ENCODE results near the gene PLSCR3. TPM values are rescaled to one million over a fixed set of nuclear protein-coding genes. Genes with fewer than 3 reads are reported as not detected.

Gene PLSCR3
- total RNA-seq, 1 experiment from 2014 or later: 14.4 TPM

DNA sequence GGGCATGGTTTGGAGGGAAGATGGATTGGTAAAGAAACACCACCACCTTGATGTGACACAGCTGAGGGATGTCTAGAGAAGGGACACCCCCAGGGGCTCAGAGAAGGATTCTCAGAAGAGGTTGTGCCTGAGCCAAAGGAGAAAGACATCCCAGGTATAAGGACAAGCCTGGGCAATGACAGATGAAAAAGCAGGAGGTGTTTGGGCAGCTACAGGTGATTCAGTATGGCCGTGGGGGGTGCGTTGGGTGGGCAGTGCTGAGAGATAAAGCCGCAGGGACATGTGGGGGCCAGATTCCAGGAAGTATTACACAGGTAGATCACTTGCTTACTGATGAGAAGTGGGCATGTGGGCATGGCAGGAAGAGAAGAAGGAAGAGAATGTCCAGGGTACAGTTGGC, 32.4 kb downstream of the PLSCR3 start:
- in situ Hi-C loops (cut with HindIII; ENCODE audit: low pct_unique_long_range_greater_than_20kb, low sequenced_read_pairs): no loop called here
- DNase-seq (ENCODE audit: low read depth): no peak

GRCh38 chr17:7357381-7357780, 36.9 kb downstream of the PLSCR3 start:
- in situ Hi-C loops (cut with HindIII; ENCODE audit: low pct_unique_long_range_greater_than_20kb, low sequenced_read_pairs): no loop called here

GRCh38 chr17:7356756-7357155, 37.6 kb downstream of the PLSCR3 start:
- DNase-seq (ENCODE audit: low read depth): no peak
- in situ Hi-C loops (cut with HindIII; ENCODE audit: low pct_unique_long_range_greater_than_20kb, low sequenced_read_pairs): no loop called here

More at GRCh38 chr17:7357381-7357780, 36.9 kb downstream of the PLSCR3 start:
- no peak for DNase-seq (ENCODE audit: low read depth)

- in situ Hi-C loops (cut with HindIII; ENCODE audit: low pct_unique_long_range_greater_than_20kb, low sequenced_read_pairs): no loop called here
- peak; percentile 52 for DNase-seq (ENCODE audit: low read depth)
Measured at GRCh38 chr17:7356072-7356549, 38.2 kb downstream of the PLSCR3 start.

GRCh38 chr17:7355573-7355972, 38.8 kb downstream of the PLSCR3 start:
- in situ Hi-C loops (cut with HindIII; ENCODE audit: low pct_unique_long_range_greater_than_20kb, low sequenced_read_pairs): no loop called here
- DNase-seq (ENCODE audit: low read depth): no peak

DNA sequence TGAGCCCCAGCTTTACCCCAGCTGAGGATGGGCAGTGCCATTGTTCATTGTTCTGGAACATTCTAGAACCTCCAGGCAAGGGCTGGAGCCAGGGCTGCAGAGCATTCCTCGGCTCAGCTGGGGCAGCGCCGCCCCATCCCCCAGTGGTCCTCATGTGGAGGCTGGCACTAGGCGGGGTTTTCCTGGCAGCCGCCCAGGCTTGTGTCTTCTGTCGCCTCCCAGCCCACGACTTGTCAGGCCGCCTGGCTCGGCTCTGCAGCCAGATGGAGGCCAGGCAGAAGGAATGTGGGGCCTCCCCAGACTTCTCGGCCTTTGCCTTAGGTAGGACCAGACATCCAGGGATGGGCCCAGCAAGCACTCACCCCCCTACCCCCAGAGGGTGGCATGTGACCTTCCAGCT, 39.3 kb downstream of the PLSCR3 start, which contains the start of gene TMEM95:
TMEM95 (plus strand) TSS at position 104 of the 400 bp plus-strand sequence; CDS start at position 153, 49 bp downstream.
- in situ Hi-C loops (cut with HindIII; ENCODE audit: low pct_unique_long_range_greater_than_20kb, low sequenced_read_pairs): no loop called here
- DNase-seq (ENCODE audit: low read depth): no peak

DNA sequence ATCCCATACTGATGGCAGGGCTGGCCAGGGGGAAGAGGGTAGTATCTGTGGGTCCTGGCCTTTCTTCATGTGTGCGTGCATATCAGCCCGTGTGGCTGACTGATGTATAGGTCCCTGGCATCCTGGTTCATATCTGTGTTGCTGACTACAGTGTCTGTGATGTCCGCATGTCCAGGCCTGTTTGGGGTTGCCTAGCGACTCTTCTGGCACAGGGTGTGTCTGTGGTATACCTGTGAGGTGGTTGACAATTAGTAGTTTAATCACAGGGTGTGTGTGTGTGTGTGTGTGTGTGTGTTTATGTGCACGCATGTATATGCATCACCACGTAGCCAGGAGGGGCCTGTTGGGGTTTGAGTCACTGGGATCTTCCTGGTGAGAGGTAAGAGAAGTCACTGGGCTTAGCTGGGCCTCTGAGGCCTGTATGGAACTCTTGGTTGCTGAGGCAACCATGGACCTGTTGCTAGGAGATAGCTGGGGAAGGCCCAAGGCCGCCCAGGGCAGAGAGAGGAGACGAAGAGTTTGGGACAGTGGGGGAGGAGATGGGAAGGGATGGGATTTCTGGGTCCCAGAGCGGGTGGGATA, 40.0 kb downstream of the PLSCR3 start:
- in situ Hi-C loops (cut with HindIII; ENCODE audit: low pct_unique_long_range_greater_than_20kb, low sequenced_read_pairs): no loop called here
- no peak for DNase-seq (ENCODE audit: low read depth)

GRCh38 chr17:7352910-7353635, 41.3 kb downstream of the PLSCR3 start:
- in situ Hi-C loops (cut with HindIII; ENCODE audit: low pct_unique_long_range_greater_than_20kb, low sequenced_read_pairs): no loop called here
- DNase-seq (ENCODE audit: low read depth): no peak

DNA sequence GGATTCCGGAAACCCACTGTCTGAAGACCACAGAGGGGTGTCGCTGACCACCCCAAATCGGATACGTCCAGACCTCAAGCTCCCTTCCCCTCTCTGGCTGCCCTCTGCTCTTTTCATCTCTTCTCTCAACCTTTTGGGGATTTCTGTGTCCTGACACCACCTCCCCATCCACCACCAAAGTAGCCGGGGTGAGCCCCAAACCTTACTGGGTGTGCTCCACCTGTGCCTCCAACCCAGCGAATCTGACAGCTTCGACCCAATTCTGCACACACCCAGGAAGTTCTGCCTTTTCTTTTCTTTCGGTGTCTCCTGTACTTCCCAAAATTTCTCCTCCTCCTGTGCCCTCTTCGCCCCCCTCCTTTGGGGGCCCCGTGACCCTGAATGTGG, 41.8 kb downstream of the PLSCR3 start:
- no peak for DNase-seq (ENCODE audit: low read depth)

GRCh38 chr17:7351665-7352502, 42.4 kb downstream of the PLSCR3 start, which contains the start of gene KCTD11:
Gene KCTD11, plus strand, starts transcription at chr17:7352162.
- DNase-seq (ENCODE audit: low read depth): peak; percentile 96
- in situ Hi-C loops (cut with HindIII; ENCODE audit: low pct_unique_long_range_greater_than_20kb, low sequenced_read_pairs): no loop called here

More for the DNA sequence above, 41.8 kb downstream of the PLSCR3 start:
- in situ Hi-C loops (cut with HindIII; ENCODE audit: low pct_unique_long_range_greater_than_20kb, low sequenced_read_pairs): no loop called here

- in situ Hi-C loops (cut with HindIII; ENCODE audit: low pct_unique_long_range_greater_than_20kb, low sequenced_read_pairs): no loop called here
- DNase-seq (ENCODE audit: low read depth): no peak
Measured at GRCh38 chr17:7348478-7349242, 45.7 kb downstream of the PLSCR3 start.

GRCh38 chr17:7347630-7348477, 46.5 kb downstream of the PLSCR3 start:
- in situ Hi-C loops (cut with HindIII; ENCODE audit: low pct_unique_long_range_greater_than_20kb, low sequenced_read_pairs): no loop called here
- no peak for DNase-seq (ENCODE audit: low read depth)

- no peak for DNase-seq (ENCODE audit: low read depth)
- in situ Hi-C loops (cut with HindIII; ENCODE audit: low pct_unique_long_range_greater_than_20kb, low sequenced_read_pairs): no loop called here
Measured at GRCh38 chr17:7346761-7347614, 47.3 kb downstream of the PLSCR3 start.

- in situ Hi-C loops (cut with HindIII; ENCODE audit: low pct_unique_long_range_greater_than_20kb, low sequenced_read_pairs): no loop called here
- DNase-seq (ENCODE audit: low read depth): no peak
Measured at GRCh38 chr17:7343250-7343649, 51.1 kb downstream of the PLSCR3 start.

DNA sequence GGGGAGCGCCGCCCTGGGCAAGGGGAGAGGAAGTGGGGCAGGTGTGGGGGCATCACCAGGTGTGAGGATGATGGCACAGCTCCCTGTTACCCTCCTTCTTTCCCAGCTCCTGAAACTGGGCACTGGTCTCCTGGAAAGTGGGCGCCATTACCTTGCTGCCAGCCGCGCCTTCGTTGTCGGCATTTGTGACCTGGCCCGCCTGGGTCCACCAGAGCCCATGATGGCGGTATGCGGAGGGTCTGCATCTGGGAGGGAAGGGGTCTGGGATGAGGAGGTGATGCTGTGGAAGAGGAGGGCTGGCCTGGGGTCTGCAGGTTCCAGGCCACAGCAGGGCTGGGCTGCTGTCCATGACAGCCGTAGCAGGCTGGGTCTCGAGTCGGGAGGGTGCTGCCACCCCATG, 52.5 kb downstream of the PLSCR3 start:
- in situ Hi-C loops (cut with HindIII; ENCODE audit: low pct_unique_long_range_greater_than_20kb, low sequenced_read_pairs): no loop called here
- no peak for DNase-seq (ENCODE audit: low read depth)

DNA sequence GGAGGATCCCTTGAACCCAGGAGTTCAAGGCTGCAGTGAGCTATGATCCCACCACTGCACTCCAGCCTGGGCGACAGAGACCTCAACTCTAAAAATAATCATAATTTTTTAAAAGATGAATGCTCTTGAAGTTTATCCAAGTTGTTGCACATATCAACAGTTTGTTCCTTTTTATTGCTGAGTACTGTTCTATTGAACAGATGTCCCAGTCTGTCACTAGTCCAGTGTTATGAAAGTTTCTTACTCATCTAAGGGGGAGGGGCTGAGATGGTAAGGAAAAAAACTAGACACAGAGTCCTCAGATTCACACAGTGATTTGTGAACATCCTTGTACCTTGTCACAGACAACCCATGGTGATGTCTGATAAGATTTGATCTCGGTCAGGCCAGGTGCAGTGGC, 54.1 kb downstream of the PLSCR3 start:
- no peak for DNase-seq (ENCODE audit: low read depth)
- in situ Hi-C loops (cut with HindIII; ENCODE audit: low pct_unique_long_range_greater_than_20kb, low sequenced_read_pairs): no loop called here

Data from Caki2 (cell line).